Panc1 (cell line): Measurements from ENCODE around the gene RER1. TPM values are rescaled to one million over a fixed set of nuclear protein-coding genes. Genes with fewer than 3 reads are reported as not detected.
A peak's percentile ranks its signal among the peaks of the same experiment; 100 is the strongest.

Experiments
- ATAC-seq: fragments of 200-7000 bp; cut with Tn5 transposase; 2 replicates; pipeline ENCODE4 v1.9.1; 2020; ENCODE audit warnings: mild to moderate bottlenecking, moderate library complexity
- BruUV-seq: library from RNA; stranded (reverse); fragments of 400-500 nt; replicated peaks from 2 replicates; lab custom pipeline; 2021; lab: Mats Ljungman, UMichigan
- CTCF ChIA-PET: fragments of 300-600 bp; sonication (Branson Sonifier 250); formaldehyde crosslinking; loops from one replicate; lab custom pipeline; 2022; ENCODE audit warnings: antibody characterized with exemption; lab: Charles Lee
- POLR2A ChIA-PET: fragments of 300-600 bp; sonication (Branson Sonifier 250); formaldehyde crosslinking; loops from one replicate; lab custom pipeline; 2022; ENCODE audit warnings: antibody characterized with exemption; lab: Charles Lee
- DNase-seq: peaks from one replicate; pipeline ENCODE4 v3.0.0-alpha.2; 2010; ENCODE audit warnings: low read depth, low spot score
- H3K27ac ChIP-seq: 2 replicates; pipeline ENCODE4 v1.5.1; 2011; ENCODE audit warnings: mild to moderate bottlenecking, low read length, inconsistent platforms
- H3K27me3 ChIP-seq: fragments of 200-500 bp; sonication (Bioruptor generic); 2 replicates; pipeline ENCODE4 v1.6.0; 2014; ENCODE audit warnings: low read length, inconsistent platforms; ENCODE audit not compliant: control insufficient read depth, insufficient read depth
- H3K36me3 ChIP-seq: fragments of 200-500 bp; sonication (Bioruptor generic); 2 replicates; pipeline ENCODE4 v1.5.1; 2014; ENCODE audit warnings: inconsistent platforms, mild to moderate bottlenecking, low read length, moderate library complexity; ENCODE audit not compliant: control insufficient read depth, insufficient read depth
- H3K4me1 ChIP-seq: 2 replicates; pipeline ENCODE4 v1.5.1; 2011; ENCODE audit warnings: inconsistent platforms, mild to moderate bottlenecking, low read length, moderate library complexity; ENCODE audit not compliant: control insufficient read depth, insufficient read depth
- H3K4me3 ChIP-seq, 2 experiments: 2 replicates each; pipeline ENCODE4 v1.5.1; 2011 to 2012; ENCODE audit warnings: low read depth in 2 of 2, low read length in 2 of 2, mild to moderate bottlenecking in 2 of 2, inconsistent platforms in 1 of 2, moderate library complexity in 1 of 2
- H3K9me3 ChIP-seq: fragments of 200-500 bp; sonication (Bioruptor generic); 2 replicates; pipeline ENCODE4 v1.5.1; 2014; ENCODE audit warnings: low read depth, mild to moderate bottlenecking, inconsistent platforms, low read length, moderate library complexity; ENCODE audit not compliant: control insufficient read depth, insufficient read depth
- CTCF ChIP-seq: fragments of 450-650 bp; IDR thresholded peaks from 2 replicates; pipeline ENCODE4 v1.5.1; 2017; ENCODE audit warnings: mild to moderate bottlenecking
- POLR2AphosphoS5 ChIP-seq: IDR thresholded peaks from 2 replicates; pipeline ENCODE4 v1.6.1; 2012; ENCODE audit warnings: mild to moderate bottlenecking, low read depth, low read length, moderate library complexity
- REST ChIP-seq, 2 experiments: IDR thresholded peaks; 2 replicates each; pipeline ENCODE4 v1.6.1; 2011 to 2012; ENCODE audit warnings: low read depth in 2 of 2, control low read depth in 1 of 2, low read length in 1 of 2, mild to moderate bottlenecking in 1 of 2, moderate library complexity in 1 of 2; ENCODE audit not compliant: insufficient read depth in 1 of 2
- SIN3A ChIP-seq: IDR thresholded peaks from 2 replicates; pipeline ENCODE4 v1.6.1; 2012; ENCODE audit warnings: low read depth, mild to moderate bottlenecking, low read length, moderate library complexity, borderline replicate concordance; ENCODE audit not compliant: insufficient read depth
- TCF7L2 ChIP-seq: IDR thresholded peaks from 2 replicates; pipeline ENCODE4 v1.6.1; 2011; ENCODE audit warnings: mild to moderate bottlenecking, low read depth, low read length, inconsistent platforms
- in situ Hi-C: cut with HindIII; loops from 2 replicates; pipeline ENCODE4 v1.10.0; 2016; ENCODE audit warnings: low sequenced_read_pairs, low pct_unique_long_range_greater_than_20kb
- intact Hi-C: fragments of 100-400 bp; cut with micrococcal nuclease; formaldehyde crosslinking; loops from one replicate; pipeline ENCODE4 v1.10.0; 2022; ENCODE audit not compliant: unreplicated experiment
- total RNA-seq: library from RNA; stranded (reverse); gene quantifications from one replicate; pipeline ENCODE4 v1.2.1, GENCODE V29; 2021; ENCODE audit not compliant: unreplicated experiment

The RER1 gene
- total RNA-seq, 1 experiment from 2014 or later: 235 TPM

- intact Hi-C loops (no loop called here), in situ Hi-C loops (no loop called here)
- Histone ChIP-seq H3K36me3 (no peaks in the 10 kb centered on the region), H3K27me3 (no peaks in the 10 kb centered on the region), H3K9me3 (no peaks in the 10 kb centered on the region), H3K27ac (peak overlapping the region; percentile 95), H3K4me1 (peaks cover 90% of the 10 kb centered on the region), H3K4me3 (no peak overlapping the region)
- ChIA-PET POLR2A (no interaction called here), CTCF (no interaction called here)
- TF ChIP-seq REST (IDR thresholded peaks at IDR 0.05; ENCODE audit: insufficient read depth in 1 of 2, low read depth in 2 of 2, low read length in 1 of 2) (no peak), TCF7L2 (no peak), SIN3A (no peak), CTCF (no peak)
- no peak for DNase-seq
- BruUV-seq: no TSS peak
- no peak for ATAC-seq
These were observed 61.3 kb downstream of the RER1 start for GRCh38 chr1:2452932-2453315.

GRCh38 chr1:2454227-2454626 is 62.6 kb downstream of the RER1 start:
- CTCF ChIA-PET: no interaction called here

More at GRCh38 chr1:2454227-2454626, 62.6 kb downstream of the RER1 start:
- BruUV-seq: no TSS peak
- POLR2A ChIA-PET: no interaction called here
- no peak for TF ChIP-seq TCF7L2
- TF ChIP-seq SIN3A: no peak
- no peak for TF ChIP-seq CTCF
- no peak for TF ChIP-seq POLR2AphosphoS5
- no peak for TF ChIP-seq REST (IDR thresholded peaks at IDR 0.05; ENCODE audit: insufficient read depth in 1 of 2, low read depth in 2 of 2, low read length in 1 of 2)
- Histone ChIP-seq H3K9me3 (no peaks in the 10 kb centered on the region), H3K27me3 (no peaks in the 10 kb centered on the region), H3K36me3 (no peaks in the 10 kb centered on the region), H3K27ac (peak overlapping the region; percentile 95), H3K4me3 (no peak overlapping the region), H3K4me1 (peaks cover 91% of the 10 kb centered on the region)
- ATAC-seq (no peak), DNase-seq (no peak)
- in situ Hi-C loops: no loop called here
- intact Hi-C loops: no loop called here

Other genes starting within 250 kb of the RER1 start
- 177 TPM for gene FAAP20, start 197.1 kb upstream of the RER1 start, total RNA-seq
- 63.2 TPM for gene SKI, start 163.5 kb upstream of the RER1 start, total RNA-seq
- 21.3 TPM for gene MORN1, start 287 bp upstream of the RER1 start, total RNA-seq
- gene PEX10, start 20.7 kb downstream of the RER1 start, total RNA-seq: 49.8 TPM
- gene PLCH2, start 84.4 kb downstream of the RER1 start, total RNA-seq: 41.2 TPM
- 35.9 TPM for gene PANK4, start 134.8 kb downstream of the RER1 start, total RNA-seq
- gene HES5, start 138.4 kb downstream of the RER1 start, total RNA-seq: not detected
- gene TNFRSF14, start 164.5 kb downstream of the RER1 start, total RNA-seq: 20.1 TPM
- 17.0 TPM for gene PRXL2B, start 194.9 kb downstream of the RER1 start, total RNA-seq
- 0.46 TPM for gene MMEL1, start 241.2 kb downstream of the RER1 start, total RNA-seq